Right ventricle myocardium inferior (tissue), 1 donor: Measurements from ENCODE around the gene TCF19. TPM values are rescaled to one million over a fixed set of nuclear protein-coding genes. Genes with fewer than 3 reads are reported as not detected.

Experiments used
- ATAC-seq: fragments of 200-7000 bp; cut with Tn5 transposase; one replicate; pipeline ENCODE4 v1.9.1; 2020; ENCODE audit warnings: mild to moderate bottlenecking, moderate library complexity
- DNase-seq: peaks from one replicate; pipeline ENCODE4 v3.0.0; 2021; ENCODE audit errors: missing footprints
- intact Hi-C: fragments of 100-400 bp; cut with DNase I; formaldehyde crosslinking; loops from one replicate; pipeline ENCODE4 v1.11.0; 2022
- long read RNA-seq: library from polyadenylated mRNA; unstranded; transcript quantifications from one replicate; pipeline ENCODE4 v2.0.0, GENCODE V29; 2021
- total RNA-seq: library from RNA; stranded (reverse); fragmentation: NEBNext Ultra II Directional; extraction: Animal tissue kit (Norgen Biotek cat#: 25700); gene quantifications from one replicate; pipeline ENCODE4 v1.2.1, GENCODE V29; 2021
- donor health status: DM: no; HTN: yes; CAD: no; lungs with severe emphysema.

TCF19 gene
- total RNA-seq = 5.2 TPM
- long read RNA-seq, partial matches to known transcripts = 4 of 7 reads
- long read RNA-seq, other reads (novel, unspliced or antisense) = 1 of 7 reads

- peak; percentile 99 for ATAC-seq
- intact Hi-C loops = loop anchor here (5.0 kb wide), 1 partner anchor 34 kb away; no protein-coding TSS in a partner anchor
- peak; percentile 100 for DNase-seq
Observed at GRCh38 chr6:31158140-31158862, at the start of gene TCF19. TCF19 (plus strand) TSS chr6:31158589; CDS start chr6:31159470, 881 bp downstream.

DNA sequence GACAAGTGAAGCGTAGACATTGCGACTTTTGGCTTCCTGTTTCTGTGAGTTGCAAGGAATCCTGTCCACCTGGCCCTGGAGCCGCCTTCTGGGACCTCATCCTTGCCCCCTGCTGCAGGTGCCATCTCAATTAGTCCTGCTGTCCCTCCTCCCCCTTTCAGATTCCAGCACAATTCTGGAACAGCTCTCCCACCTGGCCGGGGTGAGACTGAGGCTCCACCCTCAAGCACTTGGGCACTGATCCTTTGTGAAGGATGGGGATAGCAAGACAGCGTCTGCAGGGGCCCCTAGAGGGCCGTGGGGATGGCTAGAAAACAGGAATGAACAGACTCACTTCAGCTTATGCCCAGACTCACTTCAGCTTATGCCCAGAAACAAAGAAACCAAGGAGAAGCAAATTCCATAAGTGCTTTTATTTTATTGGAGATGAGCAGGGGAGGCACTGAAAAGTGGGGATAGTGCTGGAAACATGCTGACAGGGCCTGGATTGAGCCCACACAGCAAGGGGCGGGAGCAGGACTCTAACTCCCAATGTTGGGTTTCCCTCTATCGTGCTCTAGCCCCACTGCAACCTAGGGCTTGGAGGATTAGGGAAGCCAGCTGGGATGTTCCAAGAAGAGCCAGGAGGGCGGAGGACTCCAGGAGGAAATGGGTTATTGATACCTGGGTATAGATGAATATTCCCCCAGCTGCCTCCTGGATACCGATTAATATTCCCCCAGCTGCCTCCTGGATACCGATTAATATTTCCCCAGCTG, 47.4 kb upstream of the TCF19 start:
- intact Hi-C loops = no loop called here
- DNase-seq (no peak), ATAC-seq (no peak)

- ATAC-seq (no peak), DNase-seq (no peak)
- intact Hi-C loops = no loop called here
Observed at GRCh38 chr6:31111712-31112111, 46.7 kb upstream of the TCF19 start.

- intact Hi-C loops = no loop called here
- DNase-seq (no peak), ATAC-seq (no peak)
Observed at GRCh38 chr6:31112478-31112877, 45.9 kb upstream of the TCF19 start, which contains the start of gene C6orf15. C6orf15 (minus strand) TSS chr6:31112575; CDS start chr6:31112555, 20 bp downstream.

- intact Hi-C loops = no loop called here
- no peak for DNase-seq
- no peak for ATAC-seq
Observed at GRCh38 chr6:31113861-31114540, 44.4 kb upstream of the TCF19 start.

DNA sequence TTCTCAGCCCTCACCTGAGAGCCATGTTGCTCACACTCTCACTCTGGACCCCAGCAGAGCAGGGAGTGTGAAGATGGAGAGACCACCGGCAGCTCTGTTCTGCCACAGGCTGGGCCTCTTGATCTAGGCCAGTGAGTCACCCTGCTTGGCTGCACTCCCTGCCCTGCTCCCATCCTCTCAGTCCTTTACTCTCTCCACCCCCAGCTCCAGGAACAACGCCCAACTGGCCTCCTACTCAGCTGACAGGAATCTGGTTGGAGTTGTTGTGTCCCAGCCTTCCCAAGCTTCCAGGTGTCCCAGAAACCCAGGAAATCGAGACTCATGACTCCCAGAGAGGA, 43.9 kb upstream of the TCF19 start, which contains the start of gene PSORS1C1:
PSORS1C1 (plus strand) TSS at position 260 of the 338 bp plus-strand sequence. CDS start 14,833 bp downstream, outside the sequence.
- intact Hi-C loops = no loop called here
- peak; percentile 96 for ATAC-seq
- DNase-seq = peak; percentile 92

- intact Hi-C loops = no loop called here
- DNase-seq = no peak
Observed at GRCh38 chr6:31114970-31115849, 43.2 kb upstream of the TCF19 start.

DNA sequence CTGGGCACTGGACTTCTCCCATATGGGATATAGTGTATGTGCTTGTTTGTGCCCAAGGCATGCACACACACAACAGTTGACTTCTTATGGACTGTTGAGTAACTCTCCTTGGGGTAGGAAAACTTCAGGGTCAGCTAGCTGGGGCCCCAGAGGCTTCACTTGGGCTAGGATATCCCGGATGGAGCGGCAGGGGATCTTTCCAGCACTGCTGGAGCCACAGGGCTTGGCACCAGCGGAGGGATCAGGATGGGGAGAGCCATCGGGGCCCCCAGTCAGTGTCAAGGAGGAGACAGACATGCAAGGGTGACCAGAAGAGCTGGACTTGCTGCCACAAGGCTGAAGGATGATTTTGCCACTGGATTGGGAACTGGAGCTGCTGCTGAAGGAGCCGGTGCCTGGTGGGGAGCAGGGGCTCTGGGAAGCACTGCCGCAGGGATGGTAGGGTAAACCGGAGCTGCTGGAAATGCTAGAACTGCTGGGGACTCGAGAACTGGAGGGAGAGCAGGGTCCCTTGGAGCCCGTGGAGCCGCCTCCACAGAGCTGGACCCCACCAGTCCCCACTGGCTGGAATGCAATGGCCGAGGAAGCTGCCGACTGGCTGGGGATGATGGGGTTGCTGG, 42.3 kb upstream of the TCF19 start:
- ATAC-seq = no peak
- intact Hi-C loops = no loop called here
- DNase-seq = no peak

More at GRCh38 chr6:31114970-31115849, 43.2 kb upstream of the TCF19 start:
- ATAC-seq = no peak

GRCh38 chr6:31116661-31117385, 41.6 kb upstream of the TCF19 start:
- ATAC-seq = peak; percentile 31
- no peak for DNase-seq
- intact Hi-C loops = no loop called here

GRCh38 chr6:31118178-31118577, 40.2 kb upstream of the TCF19 start:
- intact Hi-C loops = no loop called here
- no peak for DNase-seq
- no peak for ATAC-seq

GRCh38 chr6:31120151-31120915, 38.1 kb upstream of the TCF19 start, which contains the start of gene CDSN:
CDSN (minus strand) TSS chr6:31120446; CDS start chr6:31120419, 27 bp downstream.
- intact Hi-C loops = no loop called here
- no peak for ATAC-seq
- DNase-seq = peak; percentile 46

DNA sequence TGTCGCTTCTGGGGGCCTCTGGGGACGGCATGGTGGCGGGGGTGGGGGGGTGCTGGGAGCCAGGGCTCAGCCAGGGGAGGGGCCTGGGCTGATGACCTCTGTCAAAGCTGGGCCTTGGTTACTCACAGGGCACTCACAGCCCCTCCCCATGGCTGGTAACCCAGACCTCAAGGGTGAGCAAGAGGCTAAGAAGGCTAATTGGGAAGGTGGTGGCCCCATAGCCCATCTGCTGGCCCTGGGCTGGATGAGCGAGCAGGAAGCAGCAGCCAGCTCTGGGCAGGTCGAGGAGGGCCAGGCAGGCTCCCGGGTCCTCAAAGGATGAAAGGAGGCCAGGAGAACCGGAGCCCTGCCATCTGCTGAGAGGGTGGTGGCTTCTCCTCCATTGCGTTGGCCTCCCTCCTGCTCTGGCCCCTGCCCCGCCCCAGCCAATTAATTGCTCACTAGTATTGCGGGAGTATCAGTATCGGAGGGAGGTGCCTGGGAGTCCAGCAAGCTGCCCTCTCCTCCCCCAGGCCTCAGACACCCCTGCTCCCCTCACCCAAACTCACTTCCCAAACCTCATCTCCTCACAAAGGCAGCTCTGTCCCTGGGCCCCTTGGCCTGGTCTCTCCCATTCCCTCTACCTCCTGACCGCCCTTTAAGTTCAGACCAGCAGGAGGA, 37.1 kb upstream of the TCF19 start:
- DNase-seq = no peak
- no peak for ATAC-seq
- intact Hi-C loops = no loop called here

DNA sequence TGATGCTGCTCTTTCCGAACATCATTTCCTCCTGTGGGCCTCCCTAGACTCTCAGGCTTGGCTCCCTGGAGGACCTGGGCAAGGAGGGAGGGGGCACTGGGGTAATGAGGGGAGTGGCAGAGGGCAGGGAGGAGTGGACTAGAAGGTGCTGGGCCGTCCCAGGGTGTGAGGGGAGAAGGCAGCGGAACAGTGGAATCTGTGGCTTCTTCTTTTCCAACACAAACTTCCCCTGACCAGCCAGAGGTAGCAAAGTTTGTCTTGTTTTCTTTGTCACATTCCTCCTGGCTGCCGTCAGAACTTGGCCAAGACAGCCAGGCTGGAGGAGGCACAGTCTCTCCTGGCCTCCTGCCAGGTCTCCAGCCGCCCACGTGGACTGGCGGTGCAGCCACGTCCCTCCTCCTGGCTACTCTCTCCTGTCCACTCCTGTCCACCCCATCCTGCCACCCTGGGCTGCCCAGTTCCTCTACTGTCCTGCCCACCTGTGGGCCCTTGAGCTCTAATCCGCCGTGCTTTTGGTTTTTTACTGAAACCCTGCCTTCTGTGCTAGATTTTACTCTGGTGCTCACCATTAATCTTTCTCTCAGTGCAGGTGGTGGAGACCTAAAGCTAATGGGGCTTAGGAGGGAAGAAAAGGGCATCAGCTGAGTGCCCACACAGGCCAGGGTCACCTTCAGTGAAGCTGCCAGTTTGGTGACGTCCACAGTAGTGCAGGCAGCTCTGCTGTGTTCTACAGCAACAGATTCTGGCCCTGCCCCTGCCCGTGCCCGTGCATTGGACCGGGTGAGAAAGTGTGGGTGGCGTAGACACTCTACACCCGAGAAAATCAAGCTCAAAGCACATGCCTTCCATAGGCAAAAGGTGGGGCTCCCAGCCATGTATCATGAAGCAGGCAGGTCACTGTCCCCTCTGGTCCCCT, 35.3 kb upstream of the TCF19 start:
- DNase-seq = no peak
- peak; percentile 78 for ATAC-seq
- intact Hi-C loops = no loop called here

GRCh38 chr6:31125162-31125561, 33.2 kb upstream of the TCF19 start:
- intact Hi-C loops = no loop called here
- DNase-seq = no peak
- peak; percentile 17 for ATAC-seq
